DOHH2 (cell line): Measurements from ENCODE around the gene SLFN14.

Experiments used
- H3F3A ChIP-seq: fragments of 200-600 bp; sonication (generic), shearing (Covaris generic); 2 replicates; pipeline ENCODE4 v1.6.0; 2016; ENCODE audit warnings: antibody characterized with exemption, mild to moderate bottlenecking; ENCODE audit not compliant: control insufficient read depth, insufficient read depth
- H3K27ac ChIP-seq: fragments of 200-600 bp; sonication (generic); 2 replicates; pipeline ENCODE4 v1.5.1; 2014; ENCODE audit warnings: low read depth, mild to moderate bottlenecking, low read length, moderate library complexity
- H3K27me3 ChIP-seq: fragments of 200-600 bp; sonication (generic); 2 replicates; pipeline ENCODE4 v1.6.1; 2014; ENCODE audit warnings: mild to moderate bottlenecking, low read length, mixed read lengths; ENCODE audit not compliant: control insufficient read depth
- H3K36me3 ChIP-seq: fragments of 200-600 bp; sonication (generic); 2 replicates; pipeline ENCODE4 v1.6.1; 2014; ENCODE audit warnings: mild to moderate bottlenecking, low read length, moderate library complexity, mixed read lengths; ENCODE audit not compliant: control insufficient read depth
- H3K4me1 ChIP-seq: fragments of 200-600 bp; sonication (generic); 2 replicates; pipeline ENCODE4 v1.6.1; 2014; ENCODE audit warnings: mild to moderate bottlenecking, low read length, mixed read lengths; ENCODE audit not compliant: control insufficient read depth
- H3K4me2 ChIP-seq: fragments of 200-600 bp; sonication (generic); 2 replicates; pipeline ENCODE4 v1.6.0; 2014; ENCODE audit warnings: mild to moderate bottlenecking, low read length, moderate library complexity
- H3K4me3 ChIP-seq: fragments of 200-600 bp; sonication (generic); 2 replicates; pipeline ENCODE4 v1.5.1; 2014; ENCODE audit warnings: mild to moderate bottlenecking, low read length, mixed read lengths
- H3K79me2 ChIP-seq: fragments of 200-600 bp; sonication (generic); 2 replicates; pipeline ENCODE4 v1.6.1; 2014; ENCODE audit warnings: mild to moderate bottlenecking, low read length, mixed read lengths; ENCODE audit not compliant: control insufficient read depth
- H3K9me2 ChIP-seq: fragments of 200-600 bp; sonication (generic); replicated peaks from 2 replicates; pipeline ENCODE4 v1.6.1; 2014; ENCODE audit warnings: mild to moderate bottlenecking, low read length, mixed read lengths; ENCODE audit not compliant: control insufficient read depth
- H3K9me3 ChIP-seq: fragments of 200-600 bp; sonication (generic); 2 replicates; pipeline ENCODE4 v1.6.1; 2014; ENCODE audit warnings: antibody characterized with exemption, low read length, mixed read lengths; ENCODE audit not compliant: control insufficient read depth, insufficient read depth
- H4K20me1 ChIP-seq: fragments of 200-600 bp; sonication (generic); 2 replicates; pipeline ENCODE4 v1.6.0; 2014; ENCODE audit warnings: low read depth, mild to moderate bottlenecking, antibody characterized with exemption, low read length, moderate library complexity; ENCODE audit not compliant: control insufficient read depth, insufficient read depth
- CTCF ChIP-seq: fragments of 200-600 bp; sonication (generic); IDR thresholded peaks from one replicate; pipeline ENCODE4 v1.5.1; 2014; ENCODE audit warnings: antibody characterized with exemption, mild to moderate bottlenecking, low read depth, low read length; ENCODE audit not compliant: poor library complexity, severe bottlenecking
- EZH2phosphoT487 ChIP-seq: fragments of 200-600 bp; sonication (generic); IDR thresholded peaks from 2 replicates; pipeline ENCODE4 v1.6.1; 2017; ENCODE audit warnings: borderline replicate concordance, mild to moderate bottlenecking, antibody characterized with exemption, low read length, moderate library complexity, mixed read lengths

SLFN14 gene

GRCh38 chr17:35575759-35576158 is 15.1 kb upstream of the SLFN14 start:
- Histone ChIP-seq H3K79me2 (peaks cover 31% of the 10 kb centered on the region), H4K20me1 (no peaks in the 10 kb centered on the region), H3K4me2 (no peak overlapping the region), H3K27ac (no peak overlapping the region), H3K27me3 (no peaks in the 10 kb centered on the region), H3K4me3 (no peak overlapping the region), H3K9me2 (no peaks in the 10 kb centered on the region), H3K36me3 (peaks cover 29% of the 10 kb centered on the region), H3F3A (peaks cover 20% of the 10 kb centered on the region; the same call in 1 of the 2 replicates), H3K4me1 (peaks cover 26% of the 10 kb centered on the region), H3K9me3 (no peaks in the 10 kb centered on the region)
- TF ChIP-seq CTCF = no peak
- TF ChIP-seq EZH2phosphoT487 = no peak

- Histone ChIP-seq H3K27me3 (no peaks in the 10 kb centered on the region; the same call in 1 of the 2 replicates), H3F3A (peaks cover 7% of the 10 kb centered on the region; the same call in 1 of the 2 replicates), H3K9me2 (no peaks in the 10 kb centered on the region), H3K36me3 (peaks cover 11% of the 10 kb centered on the region), H3K4me3 (peak overlapping the region; percentile 84), H3K4me1 (peaks cover 18% of the 10 kb centered on the region), H3K9me3 (no peaks in the 10 kb centered on the region), H3K27ac (no peak overlapping the region), H4K20me1 (no peaks in the 10 kb centered on the region; the same call in 1 of the 2 replicates), H3K4me2 (peak overlapping the region; percentile 87), H3K79me2 (peaks cover 44% of the 10 kb centered on the region)
- TF ChIP-seq EZH2phosphoT487 (no peak), CTCF (no peak)
Observed at GRCh38 chr17:35569405-35569804, 8.8 kb upstream of the SLFN14 start.

- Histone ChIP-seq H3K4me2 (peak overlapping the region; percentile 87), H3K36me3 (peaks cover 6% of the 10 kb centered on the region), H3K4me1 (peaks cover 18% of the 10 kb centered on the region), H3K4me3 (peak overlapping the region; percentile 84), H3K27me3 (no peaks in the 10 kb centered on the region; the same call in none of the 2 replicates), H3K9me3 (no peaks in the 10 kb centered on the region), H3K27ac (no peak overlapping the region; the same call in 1 of the 2 replicates), H4K20me1 (no peaks in the 10 kb centered on the region; the same call in 1 of the 2 replicates), H3K79me2 (peaks cover 44% of the 10 kb centered on the region), H3F3A (peaks cover 3% of the 10 kb centered on the region; the same call in 1 of the 2 replicates), H3K9me2 (no peaks in the 10 kb centered on the region)
- TF ChIP-seq CTCF (no peak), EZH2phosphoT487 (no peak)
Observed at GRCh38 chr17:35568561-35568960, 7.9 kb upstream of the SLFN14 start.
